ENCODE measurements around the gene EXOC5.

Gene EXOC5

GRCh38 chr14:57153286-57153685, 115.4 kb downstream of the EXOC5 start:
- no peaks in the 10 kb centered on the region for H3K4me1 ChIP-seq (ENCODE audit: insufficient read depth, low read length)
- H3K9ac ChIP-seq (ENCODE audit: low read depth, low read length), result no peak overlapping the region
- no peak overlapping the region for H3K4me3 ChIP-seq (ENCODE audit: low read length)
- no peaks in the 10 kb centered on the region for H3K36me3 ChIP-seq (ENCODE audit: insufficient read depth, low read depth, low read length)
- H3K27ac ChIP-seq (ENCODE audit: low read length), result no peak overlapping the region
- no peaks in the 10 kb centered on the region for H3K27me3 ChIP-seq (ENCODE audit: insufficient read depth, low read length)
- no peaks in the 10 kb centered on the region for H3K9me3 ChIP-seq (ENCODE audit: insufficient read depth, low read depth, low read length)

All from iPS-20b (cell line).